A549 (cell line): ENCODE measurements around the gene FXYD3. TPM values are rescaled to one million over a fixed set of nuclear protein-coding genes. Genes with fewer than 3 reads are reported as not detected.

Source experiments
- ATAC-seq, 2 experiments: fragments of 200-7000 bp in 1 of 2; fragments of >200 bp in 1 of 2; cut with Nextera tagmentation in 1 of 2; cut with Tn5 transposase in 1 of 2; 3 replicates each; pipeline versions ENCODE4 v1.8.0 to v1.9.1; 2018 to 2020; ENCODE audit warnings: mild to moderate bottlenecking in 1 of 2, moderate library complexity in 1 of 2
- CTCF ChIA-PET: fragments of 300-600 bp; sonication (Branson Sonifier 250); formaldehyde crosslinking; extraction: SDS; loops from one replicate; lab custom pipeline; 2021; ENCODE audit warnings: antibody characterized with exemption, inconsistent platforms; lab: Yijun Ruan, JAX
- POLR2A ChIA-PET: fragments of 350-600 bp; formaldehyde crosslinking; extraction: SDS; loops from one replicate; lab custom pipeline; 2021; ENCODE audit warnings: antibody characterized with exemption, inconsistent platforms; lab: Yijun Ruan, JAX
- DNase-seq, 2 experiments: peaks; one replicate each; pipeline versions ENCODE4 v3.0.0 to v3.0.0-alpha.2; 2011 to 2016; ENCODE audit warnings: low read depth in 1 of 2, low spot score in 1 of 2
- FAIRE-seq: peaks from 2 replicates; lab custom pipeline; 2011; peaks lifted over from hg19 to GRCh38; lab: Jason Lieb, UNC
- H3K27ac ChIP-seq, 2 experiments: fragments of >200 bp; sonication (Bioruptor Twin); formaldehyde crosslinking; 3 replicates each; pipeline ENCODE4 v1.5.1; 2016 to 2017
- H3K4me1 ChIP-seq: fragments of >200 bp; sonication (Bioruptor Twin); formaldehyde crosslinking; 3 replicates; pipeline ENCODE4 v1.6.1; 2016
- H3K4me2 ChIP-seq: fragments of >200 bp; sonication (Bioruptor Twin); formaldehyde crosslinking; 3 replicates; pipeline ENCODE4 v1.6.1; 2016
- H3K4me3 ChIP-seq: fragments of >200 bp; sonication (Bioruptor Twin); formaldehyde crosslinking; 3 replicates; pipeline ENCODE4 v1.5.1; 2016
- H3K9me3 ChIP-seq: fragments of >200 bp; sonication (Bioruptor Twin); formaldehyde crosslinking; 3 replicates; pipeline ENCODE4 v1.6.1; 2016
- CBX8 ChIP-seq: fragments of 200-600 bp; sonication (generic); IDR thresholded peaks from 2 replicates; pipeline ENCODE4 v1.6.1; 2016
- CHD2 ChIP-seq: fragments of 150-350 bp; IDR thresholded peaks from 2 replicates; pipeline ENCODE4 v1.6.1; 2014; ENCODE audit warnings: low read length; ENCODE audit not compliant: partially characterized antibody
- CHD4 ChIP-seq: fragments of 200-600 bp; sonication (generic); IDR thresholded peaks from 2 replicates; pipeline ENCODE4 v1.6.1; 2016; ENCODE audit warnings: antibody characterized with exemption, mild to moderate bottlenecking, borderline replicate concordance
- ESRRA ChIP-seq: fragments of 150-350 bp; IDR thresholded peaks from 2 replicates; pipeline ENCODE4 v1.6.1; 2014; ENCODE audit warnings: mild to moderate bottlenecking, low read length, borderline replicate concordance
- FOSL2 ChIP-seq, 2 experiments: fragments of 450-650 bp in 1 of 2; fragments of >200 bp in 1 of 2; sonication (Bioruptor Twin) in 1 of 2; formaldehyde crosslinking; IDR thresholded peaks; 2 replicates each; pipeline versions ENCODE4 v1.5.0 to v1.6.1; 2016 to 2020; ENCODE audit warnings: mild to moderate bottlenecking in 1 of 2, moderate library complexity in 1 of 2
- FOXS1 ChIP-seq: fragments of 250-450 bp; sonication (Bioruptor Pico); IDR thresholded peaks from 2 replicates; pipeline ENCODE4 v1.5.0; 2020; ENCODE audit warnings: mild to moderate bottlenecking, moderate library complexity
- HEYL ChIP-seq: fragments of 250-450 bp; sonication (Bioruptor Pico); IDR thresholded peaks from 2 replicates; pipeline ENCODE4 v1.8.0; 2021; ENCODE audit warnings: mild to moderate bottlenecking, moderate library complexity
- HOXB13 ChIP-seq: fragments of 250-450 bp; sonication (Bioruptor Pico); IDR thresholded peaks from 2 replicates; pipeline ENCODE4 v1.5.0; 2020; ENCODE audit warnings: low read depth, mild to moderate bottlenecking, moderate library complexity
- MAZ ChIP-seq: fragments of 150-350 bp; IDR thresholded peaks from 2 replicates; pipeline ENCODE4 v1.6.1; 2014; ENCODE audit warnings: antibody characterized with exemption, low read depth, low read length, borderline replicate concordance
- NFE2L2 ChIP-seq: fragments of 150-350 bp; conservative IDR thresholded peaks from 2 replicates; pipeline ENCODE4 v1.6.1; 2014; ENCODE audit warnings: low read length
- NR3C1 ChIP-seq: fragments of >200 bp; sonication (Bioruptor Twin); formaldehyde crosslinking; IDR thresholded peaks from 3 replicates; pipeline ENCODE4 v1.6.1; 2017
- POLR2A ChIP-seq: IDR thresholded peaks from 2 replicates; pipeline ENCODE4 v1.6.1; 2012; ENCODE audit warnings: mild to moderate bottlenecking, low read length
- RAD21 ChIP-seq, 2 experiments: fragments of >200 bp in 1 of 2; sonication (Bioruptor Twin) in 1 of 2; formaldehyde crosslinking in 1 of 2; IDR thresholded peaks in 1 of 2; conservative IDR thresholded peaks in 1 of 2; 2 replicates in 1 of 2; 3 replicates in 1 of 2; pipeline ENCODE4 v1.6.1; 2012 to 2018; ENCODE audit warnings: inconsistent platforms in 1 of 2
- RCOR1 ChIP-seq: fragments of 150-350 bp; IDR thresholded peaks from 2 replicates; pipeline ENCODE4 v1.6.1; 2014; ENCODE audit warnings: antibody characterized with exemption, low read length, low read depth
- RNF2 ChIP-seq: fragments of 200-600 bp; sonication (generic); IDR thresholded peaks from 2 replicates; pipeline ENCODE4 v1.6.1; 2016; ENCODE audit warnings: low read depth, mild to moderate bottlenecking, antibody characterized with exemption, moderate library complexity, borderline replicate concordance
- SMC3 ChIP-seq: fragments of >200 bp; sonication (Bioruptor Twin); formaldehyde crosslinking; IDR thresholded peaks from 3 replicates; pipeline ENCODE4 v1.6.1; 2018; ENCODE audit warnings: inconsistent platforms
- TFCP2L1 ChIP-seq: fragments of 250-450 bp; sonication (Bioruptor Pico); IDR thresholded peaks from 2 replicates; pipeline ENCODE4 v1.5.0; 2021; ENCODE audit warnings: mild to moderate bottlenecking
- TP53 ChIP-seq: fragments of 250-450 bp; sonication (Bioruptor Pico); IDR thresholded peaks from 2 replicates; pipeline ENCODE4 v1.5.0; 2021; ENCODE audit warnings: mild to moderate bottlenecking, moderate library complexity
- ZSCAN20 ChIP-seq: fragments of 250-450 bp; sonication (Bioruptor Pico); IDR thresholded peaks from 2 replicates; pipeline ENCODE4 v1.8.0; 2022; ENCODE audit warnings: mild to moderate bottlenecking, moderate library complexity
- WGBS: methylation state at CpG from one replicate; pipeline ENCODE4 v1.1.6; 2017; ENCODE audit errors: missing lambda C conversion rate; 5-methylcytosine and 5-hydroxymethylcytosine counted together
- polyA plus RNA-seq, 4 experiments: library from polyadenylated mRNA; depleted of rRNA in 3 of 4; stranded (reverse); fragments of >200 nt; fragmentation: RNase III in 1 of 4; extraction: RNeasy Plus Mini Kit Qiagen cat#74134 plus additional on column Dnase treatment in 1 of 4; gene quantifications; 2 replicates in 3 of 4; 3 replicates in 1 of 4; pipeline ENCODE4 v1.2.3, GENCODE V29; 2011 to 2017
- TF ChIP-seq, protein P1 (sequence below): fragments of >200 bp; sonication (Bioruptor Twin); formaldehyde crosslinking; IDR thresholded peaks from 3 replicates; pipeline ENCODE4 v1.5.1; 2016
- TF ChIP-seq, protein P2 (sequence below): fragments of 250-450 bp; sonication (Bioruptor Pico); IDR thresholded peaks from 2 replicates; pipeline ENCODE4 v1.5.0; 2020; ENCODE audit warnings: low read depth, mild to moderate bottlenecking, moderate library complexity
- TF ChIP-seq, protein P3 (sequence below): fragments of 150-350 bp; IDR thresholded peaks from 2 replicates; pipeline ENCODE4 v1.6.1; 2014; ENCODE audit warnings: low read depth, mild to moderate bottlenecking, low read length
- TF ChIP-seq, protein P4 (sequence below): IDR thresholded peaks from 2 replicates; pipeline ENCODE4 v1.6.1; 2012
- TF ChIP-seq, protein P5 (sequence below): fragments of 450-650 bp; IDR thresholded peaks from 2 replicates; pipeline ENCODE4 v1.6.1; 2014; ENCODE audit warnings: antibody characterized with exemption

FXYD3 gene
- polyA plus RNA-seq, 2 of the 4 experiments (the other 2 are of a cell fraction), result 0.32 TPM; not detected in 1

DNA sequence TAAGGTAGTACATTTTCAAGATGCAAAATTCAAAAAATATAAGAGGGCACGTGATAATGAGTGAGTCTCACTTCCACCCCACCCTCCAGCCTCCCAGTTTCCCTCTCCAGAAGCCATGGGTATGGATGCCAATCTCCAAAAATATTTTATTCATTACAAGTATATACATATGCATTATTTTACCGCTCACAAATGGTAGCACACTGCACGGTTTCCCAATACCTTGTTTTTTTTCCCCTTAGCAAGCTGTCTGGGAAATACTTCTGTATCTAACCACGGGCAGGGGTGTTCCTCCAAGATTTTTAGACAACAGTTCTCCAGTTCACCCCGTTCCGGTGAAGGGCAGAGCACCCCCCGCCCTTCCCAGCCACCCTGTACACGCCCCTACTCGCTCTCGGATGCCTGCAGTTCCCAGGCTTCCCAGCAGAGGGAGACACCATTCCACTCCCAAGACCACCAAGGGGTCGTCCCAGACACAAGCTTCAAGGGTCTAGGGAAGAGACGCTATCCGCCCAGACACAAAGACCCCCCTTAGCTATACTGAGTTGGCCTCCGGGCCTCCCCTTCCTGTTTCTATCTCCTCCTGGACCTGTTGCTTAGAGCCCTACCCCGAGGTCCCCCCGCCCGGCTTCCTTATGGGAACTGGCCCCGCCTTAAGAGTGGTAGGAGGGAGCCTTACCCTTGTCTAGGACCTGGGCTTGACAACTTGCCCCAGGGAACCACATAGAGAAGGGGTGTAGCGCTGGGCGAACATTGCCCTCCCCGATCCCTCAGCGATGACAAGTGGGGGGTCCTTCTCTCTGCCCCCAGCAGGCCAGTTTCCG is 1.1 kb upstream of the FXYD3 start:
- no peak for TF ChIP-seq RCOR1
- no peak for TF ChIP-seq FOSL2 (IDR thresholded peaks at IDR 0.05)
- TF ChIP-seq FOSL2 (CRISPR knock-in tag; IDR thresholded peaks at IDR 0.05), result no peak
- no peak for TF ChIP-seq NR3C1
- peak; percentile 81 for TF ChIP-seq SMC3
- TF ChIP-seq RAD21 (conservative IDR thresholded peaks at IDR 0.05 in 1 of 2, IDR thresholded peaks at IDR 0.05 in 1 of 2), result peak; percentile 80
- 0 out of 2 replicates have a peak, but pooled peaks have one; percentile 29 for TF ChIP-seq MAZ
- TF ChIP-seq, protein P1, sequence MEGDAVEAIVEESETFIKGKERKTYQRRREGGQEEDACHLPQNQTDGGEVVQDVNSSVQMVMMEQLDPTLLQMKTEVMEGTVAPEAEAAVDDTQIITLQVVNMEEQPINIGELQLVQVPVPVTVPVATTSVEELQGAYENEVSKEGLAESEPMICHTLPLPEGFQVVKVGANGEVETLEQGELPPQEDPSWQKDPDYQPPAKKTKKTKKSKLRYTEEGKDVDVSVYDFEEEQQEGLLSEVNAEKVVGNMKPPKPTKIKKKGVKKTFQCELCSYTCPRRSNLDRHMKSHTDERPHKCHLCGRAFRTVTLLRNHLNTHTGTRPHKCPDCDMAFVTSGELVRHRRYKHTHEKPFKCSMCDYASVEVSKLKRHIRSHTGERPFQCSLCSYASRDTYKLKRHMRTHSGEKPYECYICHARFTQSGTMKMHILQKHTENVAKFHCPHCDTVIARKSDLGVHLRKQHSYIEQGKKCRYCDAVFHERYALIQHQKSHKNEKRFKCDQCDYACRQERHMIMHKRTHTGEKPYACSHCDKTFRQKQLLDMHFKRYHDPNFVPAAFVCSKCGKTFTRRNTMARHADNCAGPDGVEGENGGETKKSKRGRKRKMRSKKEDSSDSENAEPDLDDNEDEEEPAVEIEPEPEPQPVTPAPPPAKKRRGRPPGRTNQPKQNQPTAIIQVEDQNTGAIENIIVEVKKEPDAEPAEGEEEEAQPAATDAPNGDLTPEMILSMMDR, result peak; percentile 98
- TF ChIP-seq ESRRA, result no peak
- no peak for TF ChIP-seq TP53 (CRISPR knock-in tag)

DNA sequence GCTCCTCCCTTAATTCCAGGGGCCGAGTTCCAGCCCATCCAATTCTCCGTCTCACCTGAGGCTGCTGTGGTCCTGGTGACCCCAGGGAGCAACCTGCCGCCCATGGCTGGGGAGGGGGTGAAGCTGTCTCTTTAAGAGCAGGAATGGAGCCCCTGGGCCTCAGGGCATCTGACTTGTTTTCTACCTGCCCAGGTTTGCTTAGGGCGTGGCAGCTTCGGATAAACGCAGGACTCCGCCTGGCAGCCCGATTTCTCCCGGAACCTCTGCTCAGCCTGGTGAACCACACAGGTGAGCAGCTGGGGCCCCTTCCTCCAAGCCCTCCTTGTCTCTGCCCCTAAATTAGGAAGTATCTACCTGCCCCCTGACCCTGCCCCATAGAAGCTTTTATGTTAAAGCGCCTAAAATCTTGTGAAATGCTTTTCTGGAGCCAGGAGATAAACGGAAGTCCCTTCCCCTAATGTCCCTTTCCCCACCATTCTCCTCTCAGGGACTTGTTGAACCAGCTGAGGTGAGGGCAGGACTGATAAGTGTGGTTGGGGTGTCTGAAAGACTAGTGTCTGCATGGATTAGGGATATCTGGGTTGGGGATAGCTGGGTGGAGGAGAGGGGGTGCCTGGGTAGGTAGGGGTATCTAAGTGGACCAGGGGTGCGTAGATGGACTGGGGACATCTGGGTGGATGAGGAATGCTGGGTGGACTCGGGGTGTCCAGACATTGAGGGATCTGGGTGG is 614 bp downstream of the FXYD3 start:
- Histone ChIP-seq H3K4me1 (peaks cover 19% of the 10 kb centered on the region; the same call in 2 of the 3 replicates), H3K27ac (no peak overlapping the region), H3K4me3 (no peak overlapping the region), H3K4me2 (no peak overlapping the region), H3K9me3 (no peaks in the 10 kb centered on the region)
- DNase-seq (no peak), ATAC-seq (no peak), FAIRE-seq (peak; percentile 43)
- TF ChIP-seq, protein P2, sequence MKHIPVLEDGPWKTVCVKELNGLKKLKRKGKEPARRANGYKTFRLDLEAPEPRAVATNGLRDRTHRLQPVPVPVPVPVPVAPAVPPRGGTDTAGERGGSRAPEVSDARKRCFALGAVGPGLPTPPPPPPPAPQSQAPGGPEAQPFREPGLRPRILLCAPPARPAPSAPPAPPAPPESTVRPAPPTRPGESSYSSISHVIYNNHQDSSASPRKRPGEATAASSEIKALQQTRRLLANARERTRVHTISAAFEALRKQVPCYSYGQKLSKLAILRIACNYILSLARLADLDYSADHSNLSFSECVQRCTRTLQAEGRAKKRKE (CRISPR knock-in tag), result no peak
- TF ChIP-seq POLR2A (no peak), FOXS1 (CRISPR knock-in tag) (no peak), ZSCAN20 (CRISPR knock-in tag) (no peak), ESRRA (no peak), RNF2 (no peak), CHD4 (no peak), HOXB13 (CRISPR knock-in tag) (no peak), CBX8 (no peak), RCOR1 (no peak), TFCP2L1 (CRISPR knock-in tag) (no peak), MAZ (no peak), HEYL (no peak), NFE2L2 (no peak), CHD2 (no peak)
- TF ChIP-seq, protein P3, sequence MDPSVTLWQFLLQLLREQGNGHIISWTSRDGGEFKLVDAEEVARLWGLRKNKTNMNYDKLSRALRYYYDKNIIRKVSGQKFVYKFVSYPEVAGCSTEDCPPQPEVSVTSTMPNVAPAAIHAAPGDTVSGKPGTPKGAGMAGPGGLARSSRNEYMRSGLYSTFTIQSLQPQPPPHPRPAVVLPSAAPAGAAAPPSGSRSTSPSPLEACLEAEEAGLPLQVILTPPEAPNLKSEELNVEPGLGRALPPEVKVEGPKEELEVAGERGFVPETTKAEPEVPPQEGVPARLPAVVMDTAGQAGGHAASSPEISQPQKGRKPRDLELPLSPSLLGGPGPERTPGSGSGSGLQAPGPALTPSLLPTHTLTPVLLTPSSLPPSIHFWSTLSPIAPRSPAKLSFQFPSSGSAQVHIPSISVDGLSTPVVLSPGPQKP, result no peak
- TF ChIP-seq, protein P4, sequence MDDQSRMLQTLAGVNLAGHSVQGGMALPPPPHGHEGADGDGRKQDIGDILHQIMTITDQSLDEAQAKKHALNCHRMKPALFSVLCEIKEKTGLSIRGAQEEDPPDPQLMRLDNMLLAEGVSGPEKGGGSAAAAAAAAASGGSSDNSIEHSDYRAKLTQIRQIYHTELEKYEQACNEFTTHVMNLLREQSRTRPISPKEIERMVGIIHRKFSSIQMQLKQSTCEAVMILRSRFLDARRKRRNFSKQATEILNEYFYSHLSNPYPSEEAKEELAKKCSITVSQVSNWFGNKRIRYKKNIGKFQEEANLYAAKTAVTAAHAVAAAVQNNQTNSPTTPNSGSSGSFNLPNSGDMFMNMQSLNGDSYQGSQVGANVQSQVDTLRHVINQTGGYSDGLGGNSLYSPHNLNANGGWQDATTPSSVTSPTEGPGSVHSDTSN, result no peak
- TF ChIP-seq, protein P5, sequence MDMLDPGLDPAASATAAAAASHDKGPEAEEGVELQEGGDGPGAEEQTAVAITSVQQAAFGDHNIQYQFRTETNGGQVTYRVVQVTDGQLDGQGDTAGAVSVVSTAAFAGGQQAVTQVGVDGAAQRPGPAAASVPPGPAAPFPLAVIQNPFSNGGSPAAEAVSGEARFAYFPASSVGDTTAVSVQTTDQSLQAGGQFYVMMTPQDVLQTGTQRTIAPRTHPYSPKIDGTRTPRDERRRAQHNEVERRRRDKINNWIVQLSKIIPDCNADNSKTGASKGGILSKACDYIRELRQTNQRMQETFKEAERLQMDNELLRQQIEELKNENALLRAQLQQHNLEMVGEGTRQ, result no peak
- 50% methylated on average over 13 of the region's 13 CpGs for WGBS
- POLR2A ChIA-PET, result interaction anchor here (0.8 kb wide), 1 partner anchor 8 kb away, joined by 3 read pairs; no protein-coding TSS in a partner anchor
- CTCF ChIA-PET, result interaction anchor here (0.9 to 6.9 kb wide), 18 partner anchors 9 to 147 kb away, joined by 3 to 148 read pairs (median 12); partner anchors contain the start of genes FXYD1, FXYD7 and LGI4

More for the DNA sequence above, 1.1 kb upstream of the FXYD3 start:
- peak overlapping the region; percentile 19 to 36; a peak in 3 of 6 replicates for H3K27ac ChIP-seq
- FAIRE-seq, result peak; percentile 98
- peak overlapping the region; percentile 75 for H3K4me2 ChIP-seq
- ChIA-PET POLR2A (no interaction called here), CTCF (interaction anchor here (0.6 to 6.9 kb wide), 50 partner anchors 8 to 297 kb away, joined by 3 to 148 read pairs (median 4); partner anchors contain the start of genes FXYD1, FXYD5, FXYD7 and LGI4)
- peak; percentile 74 to 95 for DNase-seq
- H3K4me3 ChIP-seq, result peak overlapping the region; percentile 6; the same call in 2 of the 3 replicates
- 21% methylated on average over 23 of the region's 23 CpGs for WGBS
- no peaks in the 10 kb centered on the region for H3K9me3 ChIP-seq
- H3K4me1 ChIP-seq, result peaks cover 13% of the 10 kb centered on the region; the same call in 1 of the 3 replicates
- ATAC-seq, result peak; percentile 45 to 86
